ENCODE measurements around the gene TSPAN32. TPM values are rescaled to one million over a fixed set of nuclear protein-coding genes. Genes with fewer than 3 reads are reported as not detected.

Gene TSPAN32
- total RNA-seq, 2 donors from 2014 or later: 5.6 to 7.6 TPM

DNA sequence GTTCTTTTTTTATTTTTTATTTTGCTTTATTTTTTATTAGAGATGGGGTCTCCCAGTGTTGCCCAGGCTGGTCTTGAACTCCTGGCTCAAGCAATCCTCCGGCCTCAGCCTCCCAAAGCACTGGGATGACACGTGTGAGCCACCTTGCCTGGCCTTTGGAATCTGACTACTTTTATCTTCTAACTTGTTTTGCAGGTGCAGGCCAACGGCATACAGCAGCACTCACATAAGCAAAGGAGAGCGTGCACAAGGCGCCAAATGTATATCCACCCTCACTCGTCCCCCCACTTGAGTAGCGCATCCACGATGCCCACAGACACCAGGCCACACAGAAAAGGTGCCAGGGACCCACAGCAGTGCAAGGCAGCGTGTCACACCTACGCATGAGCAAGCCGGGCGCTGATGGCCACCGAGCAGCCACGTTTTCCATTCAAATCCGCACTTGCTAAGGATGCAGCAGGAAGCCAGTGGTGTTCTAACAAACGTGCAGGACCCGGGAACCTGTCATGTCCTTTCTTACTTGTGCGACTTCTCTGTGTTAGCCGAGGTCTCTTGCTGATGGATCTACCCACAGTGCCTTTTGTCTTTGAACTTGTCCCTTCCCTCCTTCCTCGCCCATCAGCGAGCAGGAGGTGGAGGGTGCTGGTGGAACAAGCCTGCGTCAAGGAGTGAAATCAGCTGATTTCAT is 37.3 kb upstream of the TSPAN32 start:
- DNase-seq (ENCODE audit: low spot score in 2 of 2): peak in 1 of 2 donors; percentile 1
- no peaks in the 10 kb centered on the region for H3K36me3 Mint-ChIP-seq
- peak overlapping the region in 1 of 2 donors; percentile 9 for H3K27ac Mint-ChIP-seq
- no peak for ATAC-seq
- no peaks in the 10 kb centered on the region for H3K9me3 Mint-ChIP-seq

DNA sequence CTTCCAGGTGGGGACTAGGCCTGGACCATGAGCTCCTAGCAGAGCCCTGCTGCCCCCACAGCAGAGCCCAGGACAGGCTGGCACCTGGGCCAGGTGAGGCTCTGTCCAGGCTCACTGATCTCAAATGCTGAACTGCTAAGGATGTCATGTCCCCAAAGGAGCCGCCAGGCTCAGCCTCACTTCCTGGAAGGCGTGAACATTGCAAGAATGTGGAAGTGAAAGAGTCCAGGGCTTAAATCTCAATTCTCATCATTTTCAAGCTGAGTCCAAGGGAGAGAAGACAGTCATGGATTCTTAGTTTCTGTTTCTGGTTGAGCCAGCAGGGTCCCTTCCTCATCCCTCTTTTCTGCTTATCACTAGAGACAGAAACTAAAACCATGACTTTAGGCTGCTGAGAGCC is 36.4 kb upstream of the TSPAN32 start:
- no peaks in the 10 kb centered on the region for H3K36me3 Mint-ChIP-seq
- peak; percentile 52 to 70 for ATAC-seq
- DNase-seq (ENCODE audit: low spot score in 2 of 2): peak in 1 of 2 donors; percentile 23
- H3K9me3 Mint-ChIP-seq: no peaks in the 10 kb centered on the region
- H3K27ac Mint-ChIP-seq: peak overlapping the region in 1 of 2 donors; percentile 79

DNA sequence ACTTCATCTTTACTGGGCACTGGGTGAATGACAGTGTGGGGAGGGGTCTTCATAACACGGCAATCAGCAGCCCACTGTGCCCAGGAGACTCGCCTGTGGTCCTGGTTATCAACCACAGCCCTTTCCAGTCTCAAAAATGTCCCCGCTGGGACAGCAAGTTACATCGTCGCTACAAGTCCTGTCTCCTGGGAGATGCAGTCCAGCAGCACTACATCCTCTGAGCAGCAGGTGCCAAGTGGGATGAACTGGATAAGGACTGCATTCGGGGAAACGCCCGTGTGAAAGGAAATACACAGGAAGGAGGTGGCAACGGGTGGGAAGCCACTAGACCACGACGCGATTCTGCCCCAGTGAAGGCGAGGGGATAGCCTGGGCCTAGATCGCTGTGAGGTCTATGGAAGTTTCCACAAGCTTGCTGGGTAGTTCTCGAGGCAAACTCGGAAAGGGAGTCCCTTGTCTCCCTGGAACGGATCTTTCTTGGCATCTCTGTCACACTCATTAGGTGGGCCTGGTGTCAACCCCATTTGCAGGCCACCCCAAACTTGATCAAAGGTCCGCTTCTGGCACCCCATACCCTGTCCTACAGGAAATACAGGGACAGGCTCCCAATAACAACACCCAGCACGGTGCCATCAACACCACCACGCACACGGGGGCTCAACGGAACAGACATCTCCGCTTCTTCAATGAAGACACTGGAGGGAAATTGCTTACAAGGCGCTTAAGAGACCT is 35.8 kb upstream of the TSPAN32 start:
- Mint-ChIP-seq H3K9me3 (no peaks in the 10 kb centered on the region), H3K36me3 (no peaks in the 10 kb centered on the region), H3K27ac (peak overlapping the region in 1 of 2 donors; percentile 79)
- no peak for ATAC-seq
- DNase-seq (ENCODE audit: low spot score in 2 of 2): peak in 1 of 2 donors; percentile 50

DNA sequence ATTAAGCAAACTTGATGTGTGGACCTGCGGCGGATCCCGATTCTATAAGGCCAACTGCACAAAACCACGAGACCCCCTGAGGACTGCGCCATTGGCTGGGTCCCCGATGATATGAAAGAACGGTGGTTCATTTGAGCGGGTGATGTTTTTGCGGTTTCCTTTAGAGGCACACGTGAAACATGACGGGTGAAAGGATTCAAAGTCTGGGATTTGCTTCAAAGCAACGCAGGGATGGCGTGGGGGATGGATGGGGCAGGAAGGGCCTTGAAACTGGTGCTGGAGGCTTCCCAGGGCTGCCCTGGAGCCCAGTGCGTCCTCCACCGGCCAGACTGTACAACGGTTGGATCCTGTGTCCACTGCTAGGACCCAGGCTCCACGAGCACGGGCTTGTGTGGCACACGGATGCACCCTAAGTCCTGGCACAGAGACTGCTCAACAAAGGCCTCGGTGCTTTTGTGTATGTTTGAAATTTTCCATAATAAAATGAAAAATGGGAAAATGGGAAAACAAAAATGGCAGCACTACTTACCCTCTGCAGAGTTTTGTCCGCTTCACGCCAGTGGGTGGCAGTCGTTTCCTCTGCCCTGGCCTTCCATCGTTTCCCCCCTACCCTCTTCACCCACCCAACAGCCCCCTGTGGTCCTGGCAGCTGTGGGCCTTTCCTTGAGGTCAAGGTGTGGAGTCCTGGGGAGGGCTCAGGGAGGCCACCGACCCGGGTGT is 35.1 kb upstream of the TSPAN32 start:
- Mint-ChIP-seq H3K9me3 (no peaks in the 10 kb centered on the region), H3K27ac (no peak overlapping the region), H3K36me3 (no peaks in the 10 kb centered on the region)
- ATAC-seq (no peak), DNase-seq (ENCODE audit: low spot score in 2 of 2) (peak in 1 of 2 donors; percentile 1)

DNA sequence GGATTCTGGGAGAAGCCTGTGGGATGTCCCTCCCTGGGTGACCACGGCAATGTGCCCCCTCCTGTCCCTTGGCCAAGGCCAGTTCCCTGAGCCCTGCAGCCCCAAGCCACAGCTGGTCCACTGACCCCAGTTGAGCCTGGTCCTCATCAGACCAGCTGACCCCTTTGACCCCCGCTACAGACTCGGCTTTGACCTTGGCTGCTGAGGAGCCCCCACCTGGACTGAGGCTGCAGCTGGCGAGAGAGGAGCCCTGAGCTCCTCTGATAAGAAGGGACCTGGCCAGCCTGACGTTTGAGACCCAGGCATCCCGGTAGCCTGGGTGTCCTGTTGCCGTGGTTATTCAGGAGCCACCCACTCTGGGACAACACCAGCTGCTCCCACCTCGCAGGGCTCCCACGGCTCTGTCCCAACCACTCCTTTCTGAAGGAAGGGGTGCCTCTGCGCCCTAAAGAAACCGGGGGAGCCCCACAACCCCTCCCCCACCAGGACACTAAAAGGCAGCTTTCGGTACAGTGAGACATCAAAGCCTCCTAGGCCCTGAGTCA is 34.4 kb upstream of the TSPAN32 start:
- ATAC-seq (no peak), DNase-seq (ENCODE audit: low spot score in 2 of 2) (peak in 1 of 2 donors; percentile 2)
- Mint-ChIP-seq H3K36me3 (no peaks in the 10 kb centered on the region), H3K9me3 (no peaks in the 10 kb centered on the region), H3K27ac (no peak overlapping the region)

DNA sequence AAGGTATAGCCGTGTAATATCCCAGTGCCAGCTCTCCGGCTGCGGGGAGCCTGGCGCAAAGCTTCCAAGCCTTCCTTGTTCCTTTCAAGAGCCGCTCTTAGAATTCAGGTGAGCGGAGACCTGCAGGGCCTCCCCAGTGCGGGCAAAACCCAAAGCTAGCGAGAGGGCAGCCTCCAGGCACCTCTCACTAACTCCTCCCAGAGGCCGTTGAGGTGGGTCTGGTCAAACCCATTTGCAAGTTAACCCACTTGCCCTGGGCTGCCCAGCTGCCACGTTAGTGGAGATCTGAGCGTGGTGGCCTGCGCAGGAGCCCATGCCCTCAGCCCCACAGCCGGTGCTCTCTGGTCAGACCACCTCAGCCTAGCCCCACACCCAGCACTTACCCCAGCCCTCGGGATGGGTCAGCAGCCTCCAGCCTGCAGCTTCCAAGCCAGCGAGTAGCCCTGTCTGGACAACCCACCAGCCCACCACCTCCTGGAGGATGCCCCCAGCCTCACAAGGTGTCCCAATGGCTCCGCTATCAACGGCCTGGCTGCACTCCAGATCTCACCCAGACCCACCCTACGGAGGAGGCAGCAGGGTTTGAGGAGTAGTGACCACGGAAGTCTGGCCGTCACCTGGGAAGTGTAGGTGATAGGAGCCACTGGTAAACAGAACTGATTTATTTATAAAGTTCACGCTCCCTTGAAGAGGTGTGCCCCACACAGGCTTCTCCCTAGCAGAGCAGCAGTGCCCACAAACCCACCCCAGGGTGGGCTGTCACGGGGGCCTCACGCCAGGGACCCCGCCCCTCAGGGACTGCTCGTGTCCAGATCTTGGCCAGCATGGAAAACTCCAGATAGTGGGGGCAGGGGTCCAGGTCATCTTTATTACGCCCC is 33.7 kb upstream of the TSPAN32 start:
- peak in 1 of 2 donors; percentile 2 for DNase-seq (ENCODE audit: low spot score in 2 of 2)
- H3K36me3 Mint-ChIP-seq: no peaks in the 10 kb centered on the region

DNA sequence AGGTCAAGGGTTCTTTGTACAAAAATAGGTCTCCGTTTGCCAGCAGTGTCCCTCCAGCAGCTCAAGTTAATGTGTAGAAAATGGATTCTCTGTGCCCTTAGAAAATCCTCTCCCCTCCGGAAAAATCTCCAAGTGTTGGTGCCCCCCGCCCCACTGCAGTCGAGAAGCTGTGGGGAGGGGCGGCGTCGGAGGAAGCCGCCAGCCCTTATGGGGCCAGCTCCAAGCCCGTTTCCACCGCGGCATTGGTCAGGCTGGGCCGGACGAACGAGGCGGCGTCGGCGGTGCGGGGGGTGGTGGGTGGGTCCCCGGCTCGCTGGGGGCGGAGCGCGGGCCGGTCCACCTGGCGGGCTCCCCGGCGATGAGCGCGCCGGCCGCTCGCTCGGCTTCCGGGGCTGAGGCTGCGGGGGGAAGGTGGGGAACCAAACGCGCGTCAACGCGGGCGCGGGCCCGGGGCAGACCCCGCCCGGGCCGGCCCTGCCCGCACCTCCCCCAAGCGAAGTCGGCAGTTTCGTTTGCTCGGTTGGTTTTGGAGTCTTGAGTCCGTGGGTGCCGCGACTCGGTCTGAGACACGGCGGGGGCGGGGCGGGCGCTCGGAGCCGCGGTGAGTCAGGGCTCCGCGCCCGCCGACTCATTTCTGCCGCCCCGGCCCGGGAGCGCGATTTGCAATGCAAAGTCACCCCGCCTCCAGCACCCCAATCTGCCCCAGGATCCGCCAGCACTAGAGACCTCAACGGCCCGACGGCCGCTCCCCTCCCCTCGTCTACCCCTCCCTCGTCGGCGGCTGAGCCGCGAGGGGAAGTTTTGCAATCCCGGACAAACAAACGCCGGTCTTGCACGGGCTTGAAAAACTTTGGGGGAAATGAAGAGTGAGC is 32.8 kb upstream of the TSPAN32 start:
- DNase-seq (ENCODE audit: low spot score in 2 of 2) (peak; percentile 80 to 86), ATAC-seq (peak; percentile 75 to 86)
- no peaks in the 10 kb centered on the region for H3K9me3 Mint-ChIP-seq
- no peak overlapping the region for H3K27ac Mint-ChIP-seq
- H3K36me3 Mint-ChIP-seq: no peaks in the 10 kb centered on the region

More for the DNA sequence above, 33.7 kb upstream of the TSPAN32 start:
- no peak overlapping the region for H3K27ac Mint-ChIP-seq
- H3K9me3 Mint-ChIP-seq: no peaks in the 10 kb centered on the region
- ATAC-seq: no peak

DNA sequence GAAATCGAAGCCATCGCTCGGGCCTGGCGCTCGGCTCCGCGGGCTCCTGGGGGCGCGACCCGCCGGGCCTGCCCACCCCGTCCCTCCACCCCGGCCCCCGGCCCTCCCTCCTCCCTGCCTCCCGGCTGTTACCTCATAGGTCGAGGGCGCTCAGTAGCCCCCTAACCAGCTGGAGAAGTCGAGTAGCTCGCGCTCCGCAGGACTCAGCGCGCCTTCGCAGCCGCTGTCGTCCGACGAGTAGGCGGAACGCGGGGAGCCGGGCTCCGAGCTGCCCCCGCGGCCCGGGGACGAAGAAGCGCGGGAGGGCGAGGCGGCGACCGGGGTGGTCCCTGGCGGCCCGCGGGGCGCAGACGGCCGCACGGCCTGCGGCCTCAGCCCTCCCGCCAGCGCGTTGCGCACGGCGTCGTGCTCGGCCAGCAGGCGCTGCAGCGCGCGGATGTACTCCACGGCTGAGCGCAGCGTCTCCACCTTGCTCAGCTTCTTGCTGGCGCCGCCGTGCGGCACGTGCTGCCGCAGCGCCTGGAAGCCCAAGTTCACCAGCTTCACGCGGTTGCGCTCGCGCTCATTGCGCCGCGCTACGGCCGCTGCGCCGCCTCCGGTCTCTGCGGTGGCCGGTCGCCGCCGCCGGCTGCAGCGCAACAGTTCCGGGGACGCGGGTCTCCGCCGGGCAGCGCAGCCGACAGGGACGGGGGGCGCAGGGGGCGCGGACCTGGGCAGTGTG is 32.1 kb upstream of the TSPAN32 start:
- ATAC-seq: peak; percentile 20 to 41
- Mint-ChIP-seq H3K36me3 (no peaks in the 10 kb centered on the region), H3K27ac (no peak overlapping the region), H3K9me3 (no peaks in the 10 kb centered on the region)
- DNase-seq (ENCODE audit: low spot score in 2 of 2): peak in 1 of 2 donors; percentile 44

DNA sequence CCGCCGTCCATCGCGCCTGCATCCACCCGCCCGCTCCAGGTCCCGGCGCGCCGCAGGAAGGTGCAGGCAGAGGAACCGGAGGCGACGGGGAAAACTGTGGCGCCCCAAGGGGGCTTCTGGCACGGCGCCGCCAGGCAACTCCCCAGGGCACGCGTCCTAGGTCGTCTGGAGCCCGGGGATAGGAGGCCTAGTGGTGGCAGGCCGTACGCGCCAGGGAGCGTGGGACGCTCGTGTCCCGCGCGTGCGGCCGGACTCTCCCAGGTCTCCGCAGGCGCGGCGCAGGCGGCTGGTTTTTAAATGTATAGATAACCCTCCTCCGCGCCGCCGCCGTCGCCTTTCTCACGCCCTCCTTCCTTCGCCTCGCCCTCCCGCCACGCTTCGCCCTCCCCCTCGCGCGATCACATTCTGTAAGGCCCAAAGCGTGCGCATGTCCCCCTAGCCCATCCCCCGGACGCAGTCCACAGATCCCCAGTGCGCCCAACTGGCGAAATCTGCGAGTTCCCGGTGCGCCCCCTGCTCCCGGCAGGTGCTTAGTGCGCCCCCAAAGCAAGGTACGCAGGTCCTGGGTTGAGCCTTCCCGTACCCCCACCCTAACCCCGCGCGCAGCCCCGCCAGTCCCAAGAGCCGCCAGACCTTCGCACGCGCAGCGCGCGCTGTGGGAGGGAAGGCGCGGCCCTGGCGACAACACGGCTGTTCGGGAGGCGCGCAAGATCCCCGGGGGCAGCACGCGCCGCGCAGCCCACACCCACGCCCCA is 31.3 kb upstream of the TSPAN32 start, which contains the start of gene ASCL2:
Gene ASCL2, minus strand, starts transcription at position 267 of the 755 bp plus-strand sequence. Its CDS starts 256 bp downstream, at position 11.
- H3K36me3 Mint-ChIP-seq: no peaks in the 10 kb centered on the region
- H3K27ac Mint-ChIP-seq: no peak within 1 kb of the TSS
- ATAC-seq (no peak), DNase-seq (ENCODE audit: low spot score in 2 of 2) (peak in 1 of 2 donors; percentile 9)
- H3K9me3 Mint-ChIP-seq: no peaks in the 10 kb centered on the region

DNA sequence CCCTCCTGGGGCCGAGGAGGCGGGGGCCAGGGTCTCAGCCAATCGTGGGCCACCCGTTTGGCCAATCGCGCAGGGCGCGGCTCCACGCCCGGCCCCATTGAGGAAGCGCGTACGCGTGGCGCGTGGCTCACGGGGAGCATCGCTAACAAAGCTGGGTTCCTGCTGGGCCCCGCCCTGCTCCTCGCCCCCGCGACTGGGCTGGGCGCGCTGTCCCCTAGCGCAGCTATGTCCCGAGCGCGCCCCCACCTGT is 30.8 kb upstream of the TSPAN32 start:
- no peaks in the 10 kb centered on the region for H3K36me3 Mint-ChIP-seq
- ATAC-seq (peak in 1 of 2 donors; percentile 74), DNase-seq (ENCODE audit: low spot score in 2 of 2) (peak in 1 of 2 donors; percentile 62)
- no peaks in the 10 kb centered on the region for H3K9me3 Mint-ChIP-seq
- H3K27ac Mint-ChIP-seq: no peak overlapping the region

DNA sequence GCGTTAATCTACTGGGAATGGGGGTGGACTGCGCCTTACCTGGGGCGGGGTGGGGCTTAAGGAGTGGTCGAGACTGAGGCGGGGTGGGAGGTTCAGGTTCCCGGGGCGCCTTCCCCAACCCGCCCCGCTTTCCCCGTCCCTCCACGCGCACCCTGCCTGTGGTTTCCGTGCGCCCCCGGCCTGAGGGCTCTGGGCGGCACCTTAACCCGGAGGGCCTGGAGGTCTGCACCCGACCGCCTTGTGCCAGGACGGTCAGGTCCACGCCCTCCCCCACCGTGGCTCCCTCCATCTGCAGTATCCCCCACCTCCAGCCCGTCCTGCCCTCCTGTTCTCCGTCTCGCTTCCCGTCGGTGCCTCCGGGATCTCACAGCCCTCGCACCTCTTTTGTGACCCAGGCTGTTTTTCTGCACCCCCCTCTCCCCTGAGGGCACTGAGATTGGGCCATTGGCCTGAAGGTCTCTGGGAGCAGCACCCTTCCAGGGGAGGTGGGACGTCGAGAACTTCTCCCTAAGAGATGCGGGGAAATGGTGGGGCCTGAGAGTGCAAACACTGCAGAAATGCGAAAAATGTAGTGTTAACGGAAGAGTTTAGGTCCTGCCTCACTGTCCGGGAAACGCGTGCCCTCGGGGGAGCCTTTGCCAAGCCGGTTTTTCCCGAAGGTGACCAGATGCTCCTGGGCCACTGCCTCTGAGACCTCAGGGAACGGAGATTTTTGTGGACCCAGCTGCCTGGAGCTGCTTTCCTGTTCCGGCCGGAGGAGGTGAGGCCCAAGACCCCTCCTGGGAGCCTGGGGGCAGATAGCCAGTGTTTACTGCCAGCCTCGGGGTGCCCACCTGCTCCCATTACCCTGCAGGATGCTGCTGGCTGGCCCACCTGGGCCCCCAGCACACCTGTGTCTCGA is 30.2 kb upstream of the TSPAN32 start:
- Mint-ChIP-seq H3K9me3 (no peaks in the 10 kb centered on the region), H3K36me3 (no peaks in the 10 kb centered on the region), H3K27ac (no peak overlapping the region)
- DNase-seq (ENCODE audit: low spot score in 2 of 2): no peak
- ATAC-seq: no peak

DNA sequence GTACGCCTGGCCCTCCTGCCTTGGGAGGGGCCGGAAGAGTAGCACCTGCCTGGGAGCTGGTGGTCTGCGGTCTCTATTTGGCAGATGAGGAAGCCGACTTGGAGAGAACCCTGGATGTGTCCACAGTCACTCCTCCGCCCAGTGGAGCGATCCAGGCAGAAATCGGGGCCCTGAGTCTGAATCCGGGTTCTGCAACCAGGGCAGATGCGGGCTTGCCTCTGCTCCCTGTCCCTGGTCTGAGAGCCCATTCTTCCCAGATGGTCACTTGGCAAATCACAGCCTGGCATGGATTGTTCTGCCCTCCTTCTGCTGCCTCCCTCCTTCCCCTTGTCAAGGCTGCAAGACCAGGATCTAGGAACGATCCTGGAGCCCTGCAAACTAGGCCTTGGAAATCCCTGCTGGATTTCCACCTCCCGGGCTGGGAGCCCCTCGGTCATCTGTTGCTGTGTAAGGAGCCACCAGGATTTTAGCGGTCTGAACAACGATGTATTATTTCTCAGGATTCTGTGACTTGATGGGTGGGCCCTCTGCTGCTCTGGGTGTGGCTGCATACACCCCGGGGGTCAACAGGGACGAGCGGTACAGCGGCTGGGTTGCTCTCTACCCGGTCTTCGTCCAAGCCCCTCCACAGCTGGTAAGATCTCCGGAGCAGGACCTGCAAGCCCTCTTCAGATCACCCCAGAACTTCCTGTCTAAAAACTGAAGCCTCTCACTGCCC is 29.4 kb upstream of the TSPAN32 start:
- peak in 1 of 2 donors; percentile 49 for DNase-seq (ENCODE audit: low spot score in 2 of 2)
- Mint-ChIP-seq H3K36me3 (no peaks in the 10 kb centered on the region), H3K9me3 (no peaks in the 10 kb centered on the region), H3K27ac (no peak overlapping the region)
- no peak for ATAC-seq

DNA sequence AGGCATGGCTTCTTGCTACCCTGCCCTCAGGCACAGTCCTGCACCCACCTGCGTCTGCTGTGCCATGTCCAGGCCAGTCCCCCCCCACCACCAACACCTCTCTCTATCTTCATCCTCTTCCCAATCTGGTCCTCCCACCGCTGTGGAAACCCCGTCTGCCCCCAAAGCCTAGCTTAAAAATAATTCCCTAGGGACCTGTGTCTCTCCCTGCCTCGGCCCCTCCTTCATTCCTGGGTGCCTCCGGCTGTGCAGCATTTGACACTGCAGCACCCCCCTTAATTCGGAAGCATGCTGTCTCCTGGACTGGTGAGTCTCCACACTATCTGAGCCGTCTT is 28.9 kb upstream of the TSPAN32 start:
- H3K36me3 Mint-ChIP-seq: no peaks in the 10 kb centered on the region
- H3K9me3 Mint-ChIP-seq: no peaks in the 10 kb centered on the region
- H3K27ac Mint-ChIP-seq: no peak overlapping the region
- no peak for ATAC-seq
- peak in 1 of 2 donors; percentile 35 for DNase-seq (ENCODE audit: low spot score in 2 of 2)

All from activated naive CD4-positive, alpha-beta T cell treated with anti-CD3 and anti-CD28 coated beads, Interleukin-2, amount 50 U/mL, for 72 hours (primary cell).